ENCODE measurements around the gene ADARB2.

ADARB2 gene

DNA sequence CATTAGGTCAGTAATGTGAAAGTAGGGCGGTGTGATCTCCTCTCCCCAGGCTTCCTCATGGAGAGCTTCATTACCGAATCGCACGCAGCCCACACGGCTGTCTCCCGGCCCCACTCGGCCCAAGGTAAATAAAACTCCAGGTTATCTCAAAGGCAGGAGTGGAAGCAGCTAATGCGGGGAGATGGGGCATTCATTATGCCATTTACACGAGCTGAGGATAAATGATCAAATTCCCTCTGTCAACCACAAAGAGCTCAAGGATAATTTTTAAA lies 93.5 kb downstream of the ADARB2 start:
- H3K4me3 ChIP-seq (ENCODE audit: low read depth, low read length): no peak overlapping the region

DNA sequence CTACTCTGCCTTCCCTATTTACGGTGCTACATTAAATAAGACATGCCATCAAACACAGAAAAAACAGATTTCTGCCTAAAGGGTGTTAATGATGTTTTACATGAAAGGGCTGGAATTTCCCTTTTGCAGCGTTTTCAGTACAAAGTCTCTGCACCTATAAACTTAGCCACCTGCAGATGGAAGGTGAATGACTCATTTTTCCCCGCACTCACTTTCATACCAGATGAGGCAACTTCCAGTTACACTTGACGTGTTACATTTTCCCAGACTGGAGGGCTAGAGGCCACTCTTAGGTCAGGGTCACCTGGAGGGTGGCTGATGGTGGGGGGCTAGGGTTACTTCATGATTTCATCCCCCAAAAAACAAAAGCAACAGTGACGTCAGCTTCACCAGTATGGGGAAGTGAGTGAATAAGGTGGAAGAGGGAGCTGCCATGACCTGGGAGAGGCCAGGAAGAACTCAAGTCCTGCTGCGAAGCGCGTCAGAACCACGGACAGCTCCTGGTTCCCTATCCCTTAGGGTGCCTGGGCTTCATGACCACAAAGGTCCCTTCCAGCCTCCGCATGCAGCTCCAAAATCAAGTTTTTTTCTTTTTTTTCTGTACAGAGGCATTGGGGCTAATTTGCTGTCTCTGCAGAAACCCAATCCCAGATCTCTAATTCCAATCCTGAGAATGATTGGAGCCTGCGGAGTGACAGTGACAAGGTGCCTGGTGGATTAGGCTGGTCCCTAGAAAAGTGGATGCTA lies 94.0 kb downstream of the ADARB2 start:
- no peak overlapping the region for H3K4me3 ChIP-seq (ENCODE audit: low read depth, low read length)

DNA sequence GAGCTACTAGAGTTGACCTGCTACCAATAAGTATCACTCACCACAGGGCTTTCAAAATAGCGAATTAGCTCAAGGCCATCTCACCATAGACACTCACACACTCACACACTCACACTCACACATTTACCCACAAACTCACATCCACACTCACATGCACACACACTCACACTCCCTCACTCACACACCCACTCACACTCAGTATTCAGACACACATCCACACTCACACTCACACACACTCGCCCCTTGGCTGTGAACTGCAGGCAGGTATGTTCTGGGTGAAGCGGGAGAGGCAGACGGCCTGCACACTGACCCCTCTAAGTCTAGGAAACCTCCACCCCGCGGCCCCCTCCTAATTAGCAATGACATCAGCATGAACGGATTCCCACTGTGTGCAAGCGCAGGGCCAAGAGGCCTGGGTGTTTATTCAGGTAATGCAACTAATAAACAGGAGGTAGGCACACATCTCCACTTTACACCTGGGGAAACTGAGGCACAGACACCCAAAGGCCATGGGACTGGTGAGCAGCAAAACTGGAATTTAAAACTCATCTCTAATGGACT lies 94.6 kb downstream of the ADARB2 start:
- no peak overlapping the region for H3K4me3 ChIP-seq (ENCODE audit: low read depth, low read length)

DNA sequence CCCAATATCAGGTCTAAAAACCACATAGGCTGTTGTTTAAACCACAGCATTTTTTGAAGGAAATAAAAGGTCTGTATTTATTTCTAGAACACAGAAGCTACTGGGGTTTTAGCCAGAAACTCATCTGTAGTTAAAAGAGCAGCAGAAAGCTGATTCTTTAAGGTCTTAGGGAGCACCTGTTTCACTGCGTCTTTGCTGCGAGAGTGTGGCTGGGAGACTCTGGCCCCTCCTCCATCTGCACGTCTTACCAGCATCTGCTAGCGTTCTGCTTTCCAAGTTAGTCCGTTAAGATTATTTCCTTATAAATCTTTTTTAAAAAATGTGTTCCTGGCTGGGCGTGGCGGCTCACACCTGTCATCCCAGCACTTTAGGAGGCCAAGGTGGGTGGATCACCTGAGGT lies 95.9 kb downstream of the ADARB2 start:
- H3K4me3 ChIP-seq (ENCODE audit: low read depth, low read length): no peak overlapping the region

DNA sequence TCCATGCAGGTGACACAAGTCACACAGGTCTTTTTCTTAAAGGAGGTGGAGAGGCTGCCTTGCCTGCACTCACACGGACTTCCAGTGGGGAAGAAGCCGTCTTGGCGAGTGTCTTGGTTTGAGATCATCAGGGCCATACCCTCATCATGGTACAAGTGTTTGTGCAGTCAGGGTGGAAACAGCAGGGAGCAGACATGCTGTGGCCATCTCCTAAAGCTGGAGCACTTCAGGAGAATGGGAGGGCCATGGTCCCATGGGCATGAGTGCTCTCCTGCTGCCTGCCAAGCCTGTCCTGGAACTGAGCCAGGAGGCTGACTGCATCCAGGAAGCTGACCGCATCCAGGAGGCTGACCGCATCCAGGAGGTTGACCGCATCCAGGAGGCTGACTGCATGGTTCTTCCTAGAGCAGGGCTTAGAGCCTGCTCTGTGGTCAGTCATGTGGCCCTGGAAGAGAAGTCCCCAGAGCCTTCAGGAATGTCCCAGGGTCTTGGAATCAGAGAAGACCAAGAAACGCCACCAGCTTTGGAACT lies 98.4 kb downstream of the ADARB2 start:
- no peak overlapping the region for H3K4me3 ChIP-seq (ENCODE audit: low read depth, low read length)

DNA sequence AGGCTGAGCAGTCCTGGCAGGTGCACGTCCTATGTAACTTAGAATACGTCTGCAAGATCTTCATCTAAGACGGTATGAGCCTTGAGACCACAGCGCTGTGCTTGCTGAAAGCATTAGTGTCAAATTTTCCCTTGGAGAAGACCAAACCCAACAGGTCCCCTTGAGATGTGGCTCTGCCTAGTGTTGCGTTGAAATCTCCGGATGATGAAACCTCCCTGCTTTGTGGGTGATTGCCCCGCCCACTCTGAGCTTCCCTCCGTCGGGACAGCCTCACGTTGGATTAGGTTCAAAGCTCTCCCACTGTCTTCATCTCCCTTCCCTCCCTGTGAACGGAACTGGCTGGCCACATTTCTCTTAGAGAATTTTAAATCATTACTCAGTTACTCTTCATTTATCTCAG lies 102.0 kb downstream of the ADARB2 start:
- no peak overlapping the region for H3K4me3 ChIP-seq (ENCODE audit: low read depth, low read length)

DNA sequence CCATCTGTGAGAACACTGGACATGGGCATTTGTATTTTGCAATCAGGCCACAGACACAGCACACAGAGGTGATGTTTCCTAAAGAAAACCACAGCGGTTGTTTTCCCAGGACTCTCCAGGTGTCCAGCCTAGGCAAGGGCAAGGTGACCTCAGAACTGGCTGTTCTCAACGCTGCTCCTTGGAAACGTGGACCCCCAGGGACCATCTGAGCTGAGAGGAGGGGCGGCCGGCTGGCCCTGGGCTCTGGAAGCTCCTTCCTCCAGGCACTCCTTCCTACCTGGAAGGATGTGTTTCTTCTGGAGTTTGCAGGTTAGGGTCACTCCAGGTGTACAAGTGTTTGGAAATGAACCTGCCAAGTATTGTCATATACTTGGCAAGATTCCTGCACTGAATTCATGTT lies 103.1 kb downstream of the ADARB2 start:
- H3K4me3 ChIP-seq (ENCODE audit: low read depth, low read length): no peak overlapping the region

DNA sequence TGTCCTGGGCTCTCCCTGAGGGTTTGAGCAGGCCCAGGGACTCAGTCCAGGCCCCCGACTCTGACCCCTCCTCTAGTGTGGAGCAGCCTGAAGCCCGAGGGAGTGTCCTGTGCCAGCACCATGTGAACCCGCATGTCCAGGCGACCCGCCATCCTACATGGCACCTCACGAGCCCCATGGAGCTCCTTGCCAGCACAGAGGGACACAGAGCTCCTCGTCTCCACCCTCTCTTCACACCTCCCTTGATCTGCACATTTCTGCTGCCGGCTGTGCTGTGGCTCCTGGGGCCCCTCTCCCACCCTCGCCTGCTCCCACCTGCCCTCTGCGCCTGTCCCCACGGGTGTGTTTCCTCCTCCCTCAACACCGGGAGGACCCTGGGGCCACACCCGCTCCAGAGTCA lies 103.5 kb downstream of the ADARB2 start:
- H3K4me3 ChIP-seq (ENCODE audit: low read depth, low read length): no peak overlapping the region

DNA sequence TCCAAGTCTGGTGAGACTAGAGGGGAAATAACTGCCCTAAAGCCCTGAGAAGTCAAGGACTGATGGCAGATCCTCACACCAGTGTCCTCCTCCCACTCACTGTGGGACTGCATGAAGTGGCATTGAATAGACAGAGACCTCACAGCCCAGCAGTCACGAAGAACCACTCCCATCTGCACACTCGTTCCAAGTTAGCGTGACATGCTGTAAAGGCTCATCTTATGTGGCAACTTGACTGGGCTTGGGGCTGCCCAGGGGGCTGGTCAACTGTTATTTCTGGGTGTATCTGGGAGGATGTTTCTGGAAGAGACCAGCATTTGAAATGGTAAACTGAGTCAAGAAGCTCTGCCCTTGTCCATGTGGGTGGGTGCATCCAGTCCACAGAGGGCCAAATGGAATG lies 104.7 kb downstream of the ADARB2 start:
- no peak overlapping the region for H3K4me3 ChIP-seq (ENCODE audit: low read depth, low read length)

DNA sequence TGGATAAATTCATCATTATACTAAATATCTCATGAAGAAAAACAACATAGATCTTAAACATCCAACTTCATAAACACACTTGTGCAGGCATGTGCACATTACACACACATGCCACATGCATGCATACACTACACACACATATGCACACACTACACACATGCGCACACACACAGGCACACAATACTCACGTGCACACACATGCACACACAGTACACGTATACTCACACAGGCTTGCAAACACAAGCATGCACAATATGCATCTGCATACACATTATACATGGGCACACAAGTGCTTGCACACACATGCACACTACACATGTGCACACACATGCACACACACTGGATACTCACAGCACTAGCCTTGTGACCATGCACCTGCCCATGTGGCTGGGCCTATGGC lies 105.2 kb downstream of the ADARB2 start:
- H3K4me3 ChIP-seq (ENCODE audit: low read depth, low read length): no peak overlapping the region

DNA sequence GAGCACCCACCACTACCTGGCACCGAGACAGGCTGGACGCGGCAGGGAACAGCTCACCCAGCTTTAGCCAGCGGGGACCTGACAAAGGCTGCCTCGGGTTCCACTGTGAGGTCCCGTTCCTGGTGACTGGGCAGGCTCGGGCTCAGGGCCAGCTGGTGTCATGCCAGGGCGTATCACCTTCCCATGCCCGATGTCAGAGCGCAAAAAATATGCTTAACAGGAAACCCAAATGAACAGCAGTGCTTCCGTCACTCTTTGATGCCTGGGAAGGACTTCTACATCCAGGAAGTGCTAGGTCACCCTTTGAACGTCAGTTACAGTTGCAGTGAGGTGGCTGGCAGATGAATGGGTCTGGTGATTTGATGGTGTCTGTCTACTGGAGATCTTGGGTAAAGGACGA lies 106.0 kb downstream of the ADARB2 start:
- H3K4me3 ChIP-seq (ENCODE audit: low read depth, low read length): no peak overlapping the region

DNA sequence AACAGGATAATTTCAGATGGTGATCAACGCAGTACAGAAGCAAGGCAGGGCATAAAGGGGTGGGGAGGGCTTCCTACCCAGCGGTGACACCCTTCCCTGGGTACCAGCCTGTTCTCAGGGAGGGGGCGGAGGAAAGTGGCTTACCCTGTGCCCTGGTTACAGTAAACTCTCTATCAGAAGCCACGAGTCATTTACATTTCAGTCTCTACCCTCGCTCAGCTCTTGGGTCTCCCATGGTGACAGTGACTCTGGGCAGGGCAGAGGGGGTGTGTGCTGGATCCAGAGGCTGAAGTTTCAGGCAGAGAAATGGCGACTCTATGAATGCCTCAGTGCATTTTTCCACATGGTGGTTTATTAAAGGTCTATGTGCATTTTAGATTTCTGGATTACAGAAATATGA lies 107.0 kb downstream of the ADARB2 start:
- no peak overlapping the region for H3K4me3 ChIP-seq (ENCODE audit: low read depth, low read length)

DNA sequence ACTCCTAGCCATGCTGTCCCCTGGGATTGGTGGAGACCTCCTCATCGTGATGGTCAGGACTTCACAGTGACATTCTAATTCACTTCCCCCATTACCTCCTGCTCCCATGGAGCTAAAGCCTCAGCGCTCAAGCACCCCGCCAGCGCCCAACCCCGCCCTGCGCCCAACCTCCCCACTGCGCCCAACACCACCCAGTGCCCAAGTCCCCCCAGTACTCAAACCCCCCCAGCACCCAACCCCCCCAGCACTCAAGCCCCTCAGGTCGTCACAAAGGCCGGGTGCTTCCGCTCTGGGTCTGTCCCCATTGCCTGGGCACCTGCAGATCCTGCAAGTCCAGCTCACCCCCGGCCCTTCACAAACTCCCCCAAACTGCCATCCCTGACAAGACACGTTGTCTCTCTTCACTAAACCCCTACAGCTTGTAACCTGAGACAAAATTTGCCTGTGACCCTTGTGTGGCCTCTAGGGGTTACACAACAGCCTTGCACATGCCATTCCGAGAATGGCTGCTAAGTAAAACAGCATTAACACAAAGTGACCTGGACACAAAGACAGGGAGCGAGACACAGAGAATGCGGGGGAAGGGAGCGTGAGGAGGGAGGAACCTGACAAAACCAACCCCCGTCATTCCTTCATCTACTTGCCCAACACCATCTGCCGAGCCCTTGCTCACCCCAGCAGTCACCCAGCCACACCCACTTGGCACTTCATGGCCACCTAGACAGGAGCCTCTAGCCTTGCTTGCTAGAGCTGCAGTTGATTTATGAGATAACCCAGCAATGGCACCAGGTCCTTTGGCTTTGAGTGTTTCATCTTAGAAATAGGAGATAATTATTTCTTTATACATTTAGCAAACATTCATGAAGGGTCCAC lies 107.8 kb downstream of the ADARB2 start:
- no peak overlapping the region for H3K4me3 ChIP-seq (ENCODE audit: low read depth, low read length)

DNA sequence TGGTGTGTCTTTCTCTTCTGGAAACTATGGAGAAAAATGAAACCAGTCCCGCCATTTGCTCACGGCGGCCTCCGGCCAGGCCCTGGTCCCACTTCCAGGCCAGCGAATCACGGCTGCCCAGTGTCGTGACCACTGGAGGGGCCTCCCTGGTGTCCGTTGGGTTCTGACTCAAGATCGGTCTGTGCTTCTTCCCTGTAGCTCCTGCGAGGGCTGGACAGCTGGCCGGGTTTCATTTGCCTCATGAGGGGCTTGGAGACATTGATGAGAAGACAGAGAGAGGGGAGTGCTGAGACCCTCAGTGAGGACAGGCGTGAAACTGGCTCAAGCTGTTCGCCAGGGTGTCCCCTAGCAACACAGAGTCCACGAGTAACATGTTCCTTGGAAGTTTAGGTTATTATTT lies 108.6 kb downstream of the ADARB2 start:
- no peak overlapping the region for H3K4me3 ChIP-seq (ENCODE audit: low read depth, low read length)

DNA sequence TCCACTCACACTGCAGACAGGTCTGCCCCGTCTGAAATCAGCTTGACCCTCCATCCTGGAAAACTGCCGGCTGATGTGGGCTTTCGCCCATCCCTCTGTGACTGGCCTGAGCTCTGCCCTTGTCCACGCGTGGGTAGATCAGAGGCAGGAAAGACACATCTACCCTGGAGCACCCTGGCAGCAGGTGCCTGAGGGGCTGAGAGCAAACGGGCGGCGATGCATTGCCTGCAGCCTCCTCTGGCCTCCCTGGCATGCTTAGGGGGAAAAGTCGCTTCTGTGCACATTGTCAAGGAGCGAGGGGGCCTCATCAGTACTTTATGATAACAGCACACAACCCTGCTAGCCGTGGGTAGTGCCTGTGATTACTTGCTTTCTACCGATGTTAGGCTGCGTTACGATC lies 109.4 kb downstream of the ADARB2 start:
- H3K4me3 ChIP-seq (ENCODE audit: low read depth, low read length): no peak overlapping the region

DNA sequence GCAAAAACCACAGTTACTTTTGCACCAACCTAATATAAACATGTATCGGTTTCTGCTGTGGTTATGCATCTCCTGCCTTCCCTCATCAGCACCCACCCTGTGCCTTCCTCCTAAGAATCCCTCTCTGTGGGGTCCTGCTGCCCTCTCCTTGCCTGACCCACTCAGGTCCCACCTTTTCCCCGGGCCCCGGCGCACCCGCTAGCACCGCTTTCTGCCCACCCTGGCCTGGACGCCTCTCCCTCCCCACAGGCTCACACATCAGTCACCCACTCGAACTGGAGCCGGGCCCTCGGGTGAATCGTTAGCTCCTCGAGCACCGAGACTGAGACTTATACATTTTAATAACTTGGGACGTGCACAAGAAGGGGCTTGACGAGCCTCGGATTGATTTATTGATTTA lies 110.5 kb downstream of the ADARB2 start:
- H3K4me3 ChIP-seq (ENCODE audit: low read depth, low read length): no peak overlapping the region

DNA sequence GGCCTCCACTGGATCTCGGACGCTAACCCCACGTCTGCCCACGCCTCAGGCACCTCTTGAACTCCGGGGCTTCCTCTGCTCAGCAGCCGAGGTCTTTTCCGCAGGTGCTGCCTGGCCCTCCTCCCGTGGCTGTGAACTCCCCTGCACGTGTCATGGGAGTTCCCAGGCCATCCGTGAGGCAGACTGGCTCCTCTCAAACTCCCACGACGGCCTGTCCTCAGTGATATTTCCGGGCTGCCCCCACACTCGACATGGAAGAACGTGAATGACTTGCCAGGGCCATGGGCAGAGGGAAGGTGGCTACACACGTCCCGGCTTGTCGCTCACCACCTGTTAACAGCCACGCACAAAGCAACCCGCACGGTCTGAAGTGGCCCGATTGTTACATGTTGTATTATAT lies 110.9 kb downstream of the ADARB2 start:
- no peak overlapping the region for H3K4me3 ChIP-seq (ENCODE audit: low read depth, low read length)

DNA sequence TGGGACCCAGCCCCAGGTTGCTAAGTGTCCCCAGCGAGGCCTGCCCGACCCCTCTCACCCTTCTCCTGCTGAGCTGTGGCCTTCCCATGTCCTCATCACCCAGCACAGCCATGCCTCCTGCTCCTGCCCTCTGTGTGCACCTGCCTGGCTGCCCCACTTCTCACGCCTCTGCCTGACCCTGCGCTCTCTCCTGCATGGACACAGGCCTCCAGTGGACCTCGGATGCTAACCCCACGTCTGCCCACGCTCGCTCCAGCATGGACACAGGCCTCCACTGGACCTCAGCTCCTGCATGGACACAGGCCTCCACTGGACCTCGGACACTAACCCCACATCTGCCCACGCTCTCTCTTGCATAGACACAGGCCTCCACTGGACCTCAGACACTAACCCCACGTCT lies 111.6 kb downstream of the ADARB2 start:
- no peak overlapping the region for H3K4me3 ChIP-seq (ENCODE audit: low read depth, low read length)

DNA sequence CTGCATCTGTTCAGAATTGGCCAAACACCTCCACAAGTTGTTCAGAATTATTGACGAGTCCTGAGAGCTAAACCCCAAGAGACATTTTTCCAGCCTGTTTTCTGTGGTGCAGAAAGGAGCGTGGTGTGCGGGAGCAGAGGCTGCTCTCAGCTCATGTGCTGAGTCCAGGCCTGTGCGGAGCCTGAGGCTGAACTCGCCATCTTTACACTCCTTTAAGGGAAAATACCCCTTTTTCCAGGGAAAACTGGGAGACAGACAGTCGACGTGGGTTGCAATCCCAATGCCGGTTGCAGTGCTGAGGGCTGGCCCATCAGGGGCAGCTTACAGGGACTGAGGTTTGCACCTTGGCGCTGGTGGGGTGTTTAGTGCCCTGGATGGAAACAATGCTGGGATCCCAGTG lies 112.2 kb downstream of the ADARB2 start:
- no peak overlapping the region for H3K4me3 ChIP-seq (ENCODE audit: low read depth, low read length)

DNA sequence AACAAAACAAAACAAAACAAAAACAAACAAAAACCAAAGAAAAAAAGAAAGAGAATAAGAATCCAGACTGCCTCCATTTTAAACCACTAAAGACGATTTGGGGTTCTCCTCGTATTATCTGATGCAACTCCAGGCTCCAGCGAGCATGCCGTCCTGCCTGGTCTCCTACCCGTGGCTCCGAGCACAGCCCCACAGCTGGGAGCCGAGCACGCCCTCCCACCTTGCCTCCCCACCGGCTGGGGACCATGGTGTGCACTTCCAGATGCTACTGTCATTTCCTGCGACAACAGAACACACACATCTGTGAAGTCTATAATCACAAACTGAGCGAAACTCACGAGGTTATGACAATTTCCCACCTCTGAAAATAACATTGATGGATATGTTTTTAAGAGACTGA lies 113.1 kb downstream of the ADARB2 start:
- H3K4me3 ChIP-seq (ENCODE audit: low read depth, low read length): no peak overlapping the region

DNA sequence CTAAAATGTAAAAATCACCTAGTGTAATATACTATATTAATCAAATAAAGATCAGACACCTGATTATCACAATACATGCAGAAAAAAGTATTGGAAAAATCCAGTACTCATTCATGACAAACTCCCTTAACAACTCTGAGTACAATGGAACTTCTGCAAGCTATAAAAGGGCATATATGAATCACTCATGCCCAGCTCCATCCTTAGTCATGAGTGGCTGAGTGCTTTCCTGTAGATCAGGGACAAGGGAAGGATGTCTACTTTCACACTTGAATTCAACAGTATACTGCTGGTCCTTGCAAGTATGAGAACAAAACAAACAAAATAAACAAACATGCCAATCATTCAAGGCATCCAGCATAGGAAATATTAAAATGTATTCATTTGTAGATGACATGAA lies 116.5 kb downstream of the ADARB2 start:
- H3K4me3 ChIP-seq (ENCODE audit: low read depth, low read length): no peak overlapping the region
